GM21381 (cell line): ENCODE results near the gene NDUFA5.
"Not testable (repeated sequence)": the region's sequence is repeated elsewhere in the genome, so short reads cannot be mapped to it uniquely, and the experiment has no call there.

Source experiments
- ATAC-seq: cut with Tn5 transposase; IDR thresholded peaks from one replicate; pipeline ENCODE4 v1.9.1; 2021; ENCODE audit warnings: mild to moderate bottlenecking, moderate library complexity; ENCODE audit not compliant: unreplicated experiment

NDUFA5 gene

GRCh38 chr7:123558289-123558874, 764 bp upstream of the NDUFA5 start:
- ATAC-seq = no peak

GRCh38 chr7:123557016-123557397, 611 bp downstream of the NDUFA5 start:
- ATAC-seq = no peak

GRCh38 chr7:123555484-123555883, 2.1 kb downstream of the NDUFA5 start:
- ATAC-seq = no peak

GRCh38 chr7:123553159-123553558, 4.5 kb downstream of the NDUFA5 start:
- ATAC-seq = no peak

GRCh38 chr7:123552641-123553040, 5.0 kb downstream of the NDUFA5 start:
- ATAC-seq = no peak

GRCh38 chr7:123552134-123552533, 5.5 kb downstream of the NDUFA5 start:
- not testable (repeated sequence) for ATAC-seq

GRCh38 chr7:123548406-123548805, 9.2 kb downstream of the NDUFA5 start:
- no peak for ATAC-seq

- no peak for ATAC-seq
These were observed 17.7 kb downstream of the NDUFA5 start for GRCh38 chr7:123539871-123540270.

- no peak for ATAC-seq
These were observed 18.7 kb downstream of the NDUFA5 start for GRCh38 chr7:123538897-123539296.

GRCh38 chr7:123538189-123538714, 19.4 kb downstream of the NDUFA5 start:
- ATAC-seq = no peak

GRCh38 chr7:123537026-123537642, 20.5 kb downstream of the NDUFA5 start:
- no peak for ATAC-seq

- no peak for ATAC-seq
These were observed 22.1 kb downstream of the NDUFA5 start for GRCh38 chr7:123535517-123535916.

GRCh38 chr7:123534383-123535260, 23.0 kb downstream of the NDUFA5 start, which contains the start of gene IQUB:
Gene IQUB (minus strand): TSS chr7:123534595. CDS start chr7:123512340, 22,255 bp downstream.
- peak; percentile 75 for ATAC-seq

- ATAC-seq = peak; percentile 15
These were observed 23.7 kb downstream of the NDUFA5 start for GRCh38 chr7:123533929-123534382.

- no peak for ATAC-seq
These were observed 24.1 kb downstream of the NDUFA5 start for GRCh38 chr7:123533553-123533917.

- peak; percentile 26 for ATAC-seq
These were observed 24.6 kb downstream of the NDUFA5 start for GRCh38 chr7:123532788-123533552.

GRCh38 chr7:123532343-123532742, 25.3 kb downstream of the NDUFA5 start:
- ATAC-seq = peak; percentile 1

GRCh38 chr7:123530035-123530591, 27.5 kb downstream of the NDUFA5 start:
- ATAC-seq = not testable (repeated sequence)

- no peak for ATAC-seq
These were observed 29.4 kb downstream of the NDUFA5 start for GRCh38 chr7:123528265-123528664.

GRCh38 chr7:123527712-123528225, 29.8 kb downstream of the NDUFA5 start:
- ATAC-seq = not testable (repeated sequence)
